ENCODE measurements around the gene COPB1.
"Not testable (repeated sequence)": the region's sequence is repeated elsewhere in the genome, so short reads cannot be mapped to it uniquely, and the experiment has no call there.

The COPB1 gene

GRCh38 chr11:14499560-14500180 is at the start of gene COPB1:
Gene COPB1 (minus strand): TSS chr11:14499811. CDS start chr11:14498928, 883 bp downstream.
- peak; percentile 92 for DNase-seq (ENCODE audit: low spot score)

- DNase-seq (ENCODE audit: low spot score), result no peak
Measured at GRCh38 chr11:14547440-14547839, 47.8 kb upstream of the COPB1 start.

GRCh38 chr11:14546672-14547071 is 47.1 kb upstream of the COPB1 start:
- no peak for DNase-seq (ENCODE audit: low spot score)

GRCh38 chr11:14544611-14545010 is 45.0 kb upstream of the COPB1 start:
- no peak for DNase-seq (ENCODE audit: low spot score)

- DNase-seq (ENCODE audit: low spot score), result no peak
Measured at GRCh38 chr11:14543260-14543659, 43.6 kb upstream of the COPB1 start.

- no peak for DNase-seq (ENCODE audit: low spot score)
Measured at GRCh38 chr11:14542324-14542723, 42.7 kb upstream of the COPB1 start.

GRCh38 chr11:14541192-14541947 is 41.8 kb upstream of the COPB1 start:
- no peak for DNase-seq (ENCODE audit: low spot score)

- DNase-seq (ENCODE audit: low spot score), result no peak
Measured at GRCh38 chr11:14539982-14540421, 40.4 kb upstream of the COPB1 start.

- no peak for DNase-seq (ENCODE audit: low spot score)
Measured at GRCh38 chr11:14538926-14539554, 39.4 kb upstream of the COPB1 start.

GRCh38 chr11:14538271-14538925 is 38.8 kb upstream of the COPB1 start:
- no peak for DNase-seq (ENCODE audit: low spot score)

GRCh38 chr11:14537134-14537599 is 37.6 kb upstream of the COPB1 start:
- DNase-seq (ENCODE audit: low spot score), result peak; percentile 40

GRCh38 chr11:14535166-14535565 is 35.6 kb upstream of the COPB1 start:
- not testable (repeated sequence) for DNase-seq (ENCODE audit: low spot score)

- no peak for DNase-seq (ENCODE audit: low spot score)
Measured at GRCh38 chr11:14529951-14530350, 30.3 kb upstream of the COPB1 start.

- no peak for DNase-seq (ENCODE audit: low spot score)
Measured at GRCh38 chr11:14529321-14529720, 29.7 kb upstream of the COPB1 start.

- no peak for DNase-seq (ENCODE audit: low spot score)
Measured at GRCh38 chr11:14522801-14523200, 23.2 kb upstream of the COPB1 start.

GRCh38 chr11:14522245-14522644 is 22.6 kb upstream of the COPB1 start:
- no peak for DNase-seq (ENCODE audit: low spot score)

- no peak for DNase-seq (ENCODE audit: low spot score)
Measured at GRCh38 chr11:14520747-14521151, 21.1 kb upstream of the COPB1 start.

GRCh38 chr11:14519917-14520746 is 20.5 kb upstream of the COPB1 start, which contains the start of gene PSMA1:
Gene PSMA1 (minus strand): TSS chr11:14520386. CDS start chr11:14520299, 87 bp downstream.
- peak; percentile 87 for DNase-seq (ENCODE audit: low spot score)

GRCh38 chr11:14519597-14519916 is 19.9 kb upstream of the COPB1 start:
- no peak for DNase-seq (ENCODE audit: low spot score)

GRCh38 chr11:14518820-14519219 is 19.2 kb upstream of the COPB1 start:
- no peak for DNase-seq (ENCODE audit: low spot score)

GRCh38 chr11:14513800-14514199 is 14.2 kb upstream of the COPB1 start:
- no peak for DNase-seq (ENCODE audit: low spot score)

GRCh38 chr11:14506532-14506931 is 6.9 kb upstream of the COPB1 start:
- no peak for DNase-seq (ENCODE audit: low spot score)
